Daoy (cell line): ENCODE data around the gene ZDHHC14. TPM values are rescaled to one million over a fixed set of nuclear protein-coding genes. Genes with fewer than 3 reads are reported as not detected.
"Not testable (repeated sequence)": the region's sequence is repeated elsewhere in the genome, so short reads cannot be mapped to it uniquely, and the experiment has no call there.

Source experiments
- DNase-seq: peaks from one replicate; pipeline ENCODE4 v3.0.0-alpha.2; 2015; ENCODE audit warnings: low read depth
- total RNA-seq: library from RNA; depleted of rRNA; stranded (reverse); fragments of >200 nt; shearing (Covaris generic); gene quantifications from 2 replicates; pipeline ENCODE4 v1.2.3, GENCODE V29; 2014; rRNA removed

The ZDHHC14 gene
- total RNA-seq, 1 experiment from 2014 or later, result 12.2 TPM

DNA sequence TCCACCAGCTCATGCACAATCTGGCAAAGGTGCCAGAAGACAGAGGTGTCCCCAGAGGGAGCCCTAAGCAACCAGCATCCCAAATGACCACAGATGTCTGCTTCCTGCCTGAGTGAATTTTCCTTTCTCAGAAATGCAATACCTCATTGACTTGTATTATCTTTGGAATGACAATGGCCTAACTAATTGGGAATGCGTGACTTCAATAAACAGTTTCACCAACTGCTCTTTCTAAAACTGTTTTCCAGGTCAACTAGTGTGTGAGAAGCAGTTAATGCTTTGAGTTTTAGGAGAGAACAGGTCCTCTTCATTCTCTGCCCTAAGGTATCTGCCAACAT lies 333.1 kb downstream of the ZDHHC14 start:
- peak; percentile 33 for DNase-seq

DNA sequence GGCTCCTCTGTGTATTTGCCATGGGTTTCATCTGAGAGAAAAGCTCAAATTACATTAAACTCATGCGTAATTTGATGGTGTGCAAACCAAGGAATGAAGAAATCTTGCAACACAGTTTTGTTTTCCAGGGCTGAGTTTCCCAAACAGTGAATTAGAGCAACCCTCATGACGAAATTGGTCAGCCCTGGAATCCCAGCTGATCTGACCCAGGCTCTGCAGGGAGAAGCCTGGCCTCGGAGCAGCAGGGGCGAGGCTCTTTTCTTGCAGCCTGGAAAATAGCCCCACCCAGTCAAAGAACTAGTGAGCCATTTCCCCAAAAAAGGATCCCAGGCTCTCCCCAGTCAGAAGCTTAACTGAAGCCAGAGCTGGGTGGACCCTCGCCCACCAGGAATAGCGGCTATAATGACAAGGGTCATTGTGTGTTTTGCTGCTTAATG lies 334.8 kb downstream of the ZDHHC14 start:
- DNase-seq, result no peak

DNA sequence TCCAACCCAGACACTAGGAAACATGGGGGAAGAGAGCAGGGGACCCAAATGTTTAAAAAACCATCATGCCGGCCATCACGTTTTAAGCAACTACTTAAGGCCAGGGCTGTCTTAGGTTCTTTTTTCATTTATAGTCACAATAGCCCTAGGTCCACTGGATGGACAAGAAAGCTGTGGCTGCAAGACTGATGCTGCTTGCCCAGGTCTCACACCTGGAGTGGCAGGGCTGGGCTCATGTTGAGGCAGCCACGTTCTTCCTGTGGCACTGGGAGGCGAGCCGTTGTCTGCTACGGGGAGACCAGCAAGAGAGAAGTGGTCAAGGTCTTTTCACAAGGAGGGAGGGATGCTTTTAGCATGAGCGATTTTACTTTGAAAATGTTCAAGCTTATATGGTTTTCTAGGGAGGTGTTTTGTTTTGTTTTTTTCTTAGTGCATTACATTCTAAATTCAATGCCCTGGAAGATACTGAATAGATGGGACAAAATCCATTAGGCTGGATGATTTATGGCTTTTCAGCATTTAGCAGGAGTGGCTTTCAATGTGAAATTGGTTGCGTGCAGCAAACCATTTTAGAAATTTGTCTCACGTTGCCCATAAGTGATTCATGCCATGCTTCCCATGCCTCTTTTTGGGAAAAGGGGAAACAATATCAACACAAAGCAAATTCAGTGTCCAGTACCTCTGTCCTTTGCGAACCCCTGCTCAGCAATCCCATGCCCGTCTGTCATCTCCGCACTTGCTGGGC lies 335.4 kb downstream of the ZDHHC14 start:
- DNase-seq, result no peak

DNA sequence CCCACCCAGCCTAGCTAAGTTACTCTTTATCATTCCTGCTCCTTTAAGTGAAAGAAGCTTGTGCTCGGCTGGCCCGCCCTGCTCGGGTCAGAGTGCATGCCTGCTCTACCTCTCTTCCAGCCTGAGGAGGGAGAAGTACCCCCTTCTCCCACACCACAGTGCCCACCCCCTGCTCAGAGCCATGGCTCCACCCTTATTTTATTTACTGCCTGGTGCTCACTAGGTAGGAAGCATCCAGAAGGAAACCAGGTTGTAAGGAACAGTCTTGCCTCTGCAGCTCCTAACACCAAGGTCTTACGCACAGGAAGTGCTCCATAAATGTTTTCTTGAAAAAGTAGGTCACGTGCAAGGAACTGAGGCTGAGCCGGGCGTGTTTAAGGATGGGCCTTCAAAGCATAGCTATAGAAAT lies 336.4 kb downstream of the ZDHHC14 start:
- no peak for DNase-seq

DNA sequence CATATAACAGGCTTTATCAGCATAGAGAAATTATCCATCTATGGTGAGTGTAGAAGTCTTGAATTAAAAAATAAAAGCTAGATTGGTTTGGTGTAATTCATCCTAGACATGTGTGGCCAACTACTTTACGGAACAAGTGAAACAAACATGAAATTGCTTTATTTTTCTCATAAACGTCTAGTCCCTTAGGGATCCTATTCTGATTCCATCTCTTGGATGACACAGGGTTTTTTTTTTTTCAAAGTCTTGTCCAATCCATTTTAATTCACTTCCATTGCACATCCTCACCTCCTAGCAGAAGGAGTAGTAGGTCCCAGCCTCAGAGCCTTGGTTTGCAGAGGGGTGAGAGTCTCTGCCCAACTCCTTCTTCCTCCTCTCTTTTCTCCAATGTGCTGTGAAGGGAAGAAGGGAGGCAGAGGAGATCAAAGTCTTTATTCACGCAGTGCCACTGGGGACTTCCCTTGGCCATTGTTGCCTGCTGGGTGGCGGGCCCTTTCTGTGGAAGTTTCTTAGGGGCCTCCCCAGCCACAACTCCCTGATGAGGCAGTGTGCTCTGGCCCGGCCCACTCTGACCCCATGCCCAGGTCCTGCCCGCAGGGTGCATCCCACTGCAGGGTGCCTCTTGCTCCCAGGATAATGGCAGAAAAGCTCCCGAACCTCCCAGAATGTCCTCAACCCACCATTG lies 337.7 kb downstream of the ZDHHC14 start:
- DNase-seq, result no peak

DNA sequence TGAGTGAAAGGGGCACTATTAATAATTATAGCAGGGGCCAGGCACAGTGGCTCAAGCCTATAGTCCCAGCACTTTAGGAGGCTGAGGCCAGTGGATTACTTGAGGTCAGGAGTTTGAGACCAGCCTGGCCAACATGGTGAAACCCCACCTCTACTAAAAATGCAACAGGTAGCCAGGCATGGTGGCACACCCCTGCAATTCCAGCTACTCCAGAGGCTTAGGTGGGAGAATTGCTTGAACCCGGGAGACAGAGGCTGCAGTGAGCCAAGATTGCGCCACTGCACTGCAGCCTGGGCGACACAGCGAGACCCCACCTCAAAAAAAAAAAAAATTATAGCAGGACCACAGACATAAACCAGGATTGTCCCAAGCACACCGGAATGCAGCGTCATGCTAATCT lies 340.0 kb downstream of the ZDHHC14 start:
- not testable (repeated sequence) for DNase-seq

DNA sequence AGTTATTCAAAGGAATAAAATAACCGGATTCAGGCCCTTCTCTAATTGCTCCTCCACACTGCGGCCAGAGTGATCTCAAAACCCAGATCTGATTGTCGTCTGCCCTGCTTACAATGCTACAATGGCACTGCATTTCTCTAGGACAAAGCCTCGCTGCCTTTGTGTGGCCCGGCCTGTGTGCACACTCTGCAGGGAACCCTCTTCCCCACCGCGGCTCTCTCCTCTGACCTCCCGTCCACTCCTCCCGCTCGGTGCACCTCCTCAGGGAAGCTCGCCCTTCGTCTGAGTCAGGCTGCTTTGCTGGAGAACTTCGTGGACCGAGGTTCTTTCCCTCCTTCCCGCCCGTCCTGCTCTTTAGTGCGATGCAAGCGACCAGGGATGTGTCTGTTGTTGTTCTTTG lies 340.4 kb downstream of the ZDHHC14 start:
- no peak for DNase-seq

DNA sequence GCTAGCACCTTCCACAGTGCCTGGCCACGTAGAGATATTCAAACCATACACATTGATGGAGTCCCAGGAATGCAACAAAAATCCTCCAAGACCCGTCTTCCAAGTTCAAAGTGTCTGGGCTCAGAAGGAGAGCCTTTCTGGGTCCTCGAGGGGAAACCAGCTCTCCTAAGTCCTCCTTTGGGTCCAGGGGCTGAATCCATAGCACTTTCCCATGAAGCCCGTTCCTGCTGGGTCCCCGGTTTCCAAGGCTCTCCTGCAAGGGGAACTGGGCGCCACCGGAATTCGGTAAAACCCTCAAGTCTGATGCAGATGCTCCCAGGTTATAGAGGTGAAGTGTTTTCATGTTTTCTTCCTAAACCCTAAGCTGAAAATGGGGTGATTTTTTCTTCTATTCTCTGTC lies 340.8 kb downstream of the ZDHHC14 start:
- DNase-seq, result no peak

DNA sequence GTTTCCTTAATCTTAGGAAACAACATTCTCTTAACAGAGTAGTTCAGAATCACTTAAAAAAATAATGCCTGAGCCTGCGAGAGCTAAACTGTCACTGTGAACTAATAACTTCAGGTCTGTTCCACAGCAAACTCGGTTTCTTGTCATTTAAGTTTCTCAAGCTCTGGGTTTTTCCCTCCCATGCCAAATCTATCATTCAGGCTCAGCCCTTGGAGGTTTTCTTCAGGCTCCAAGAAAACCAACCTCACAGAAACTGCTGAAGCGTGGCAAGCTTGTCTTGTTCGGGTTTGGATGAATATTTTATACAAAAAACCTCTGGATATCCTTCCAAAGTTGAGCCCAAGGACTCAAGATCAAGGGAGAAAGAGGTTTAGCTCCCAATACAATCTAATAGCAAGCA lies 342.4 kb downstream of the ZDHHC14 start:
- no peak for DNase-seq

DNA sequence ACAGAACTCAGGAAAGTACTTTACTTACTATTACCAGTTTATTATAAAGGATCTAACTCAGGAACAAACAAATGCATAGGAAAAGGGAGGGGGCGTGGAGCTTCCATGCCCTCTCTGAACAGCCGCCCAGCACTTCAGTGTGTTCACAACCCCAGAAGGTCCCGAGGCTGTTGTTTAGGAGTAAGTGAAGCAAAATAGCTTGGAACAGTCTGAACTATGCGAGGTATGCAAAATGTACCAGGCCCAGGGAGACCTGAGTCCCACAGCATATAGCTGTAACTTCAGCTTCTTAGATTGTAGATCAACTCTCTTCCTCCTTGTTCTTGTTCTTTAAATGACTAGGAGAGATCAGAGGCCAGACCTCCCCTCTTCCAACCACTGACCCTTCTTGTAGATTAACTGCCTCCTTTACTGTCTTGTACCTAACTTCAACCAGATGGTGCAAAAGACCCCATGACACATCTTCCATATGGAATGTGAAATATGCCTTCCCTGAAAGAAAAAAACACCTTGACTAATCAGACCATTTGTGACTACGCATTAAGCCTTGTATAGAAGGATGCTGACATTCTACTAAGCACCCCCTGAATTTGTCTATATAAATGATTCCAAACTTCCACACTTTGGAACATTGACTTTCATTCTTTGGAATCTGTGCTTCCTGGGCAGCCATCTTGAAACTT lies 343.3 kb downstream of the ZDHHC14 start:
- DNase-seq, result no peak

DNA sequence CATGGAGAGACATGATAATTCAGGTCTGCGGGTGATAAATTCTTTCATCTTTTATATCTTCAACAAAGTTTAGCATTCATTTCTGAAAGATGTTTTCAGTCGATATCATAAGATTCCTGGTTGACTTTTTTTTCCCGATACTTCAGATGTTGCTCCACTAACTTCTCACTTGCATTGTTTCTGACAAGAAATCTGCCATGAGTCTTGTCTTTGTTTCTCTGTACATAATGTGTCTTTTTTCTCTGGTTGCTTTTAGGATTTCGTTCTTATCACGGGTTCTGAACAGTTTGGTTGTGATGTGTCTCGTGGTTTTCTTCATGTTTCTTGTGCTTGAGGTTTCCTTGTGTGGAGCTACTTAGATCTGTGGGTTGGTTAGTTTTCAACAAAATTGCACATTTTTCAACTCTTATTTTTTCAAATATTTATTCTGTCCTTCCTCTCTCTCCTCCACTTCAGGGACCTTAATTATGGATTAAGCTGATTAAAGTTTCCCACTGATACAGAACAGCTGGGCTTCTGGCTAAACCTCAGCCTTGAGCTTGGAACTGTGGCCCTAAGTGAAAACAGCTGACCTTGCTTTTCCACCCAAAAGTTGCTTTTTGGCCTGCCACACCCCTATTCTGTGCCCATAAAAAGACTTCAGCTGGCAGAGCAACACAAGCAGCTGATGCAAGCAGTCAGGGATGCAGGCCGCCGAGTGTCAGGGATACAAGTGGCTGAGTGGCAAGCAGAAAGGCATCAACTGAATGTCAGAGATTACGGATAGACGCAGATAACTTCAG lies 344.2 kb downstream of the ZDHHC14 start:
- DNase-seq, result no peak

DNA sequence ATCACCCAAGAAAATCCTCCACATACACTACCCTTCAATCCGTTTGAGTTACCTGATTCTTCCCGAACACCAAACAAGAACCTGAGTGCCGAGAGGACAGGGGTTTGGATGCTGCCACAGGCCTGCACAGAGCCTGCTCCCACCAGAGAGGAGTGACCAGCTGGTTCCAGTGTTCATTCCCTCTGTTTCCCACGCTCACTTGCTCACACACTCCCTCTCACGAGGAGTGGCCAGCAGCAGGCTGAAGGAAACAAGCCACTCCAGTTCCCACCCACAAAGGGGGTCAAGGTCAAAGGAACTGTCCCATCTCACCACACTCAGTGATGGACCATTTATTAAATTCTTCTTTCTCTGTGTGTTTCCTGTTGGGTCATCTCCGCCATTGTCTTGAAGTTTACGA lies 344.8 kb downstream of the ZDHHC14 start:
- DNase-seq, result no peak

DNA sequence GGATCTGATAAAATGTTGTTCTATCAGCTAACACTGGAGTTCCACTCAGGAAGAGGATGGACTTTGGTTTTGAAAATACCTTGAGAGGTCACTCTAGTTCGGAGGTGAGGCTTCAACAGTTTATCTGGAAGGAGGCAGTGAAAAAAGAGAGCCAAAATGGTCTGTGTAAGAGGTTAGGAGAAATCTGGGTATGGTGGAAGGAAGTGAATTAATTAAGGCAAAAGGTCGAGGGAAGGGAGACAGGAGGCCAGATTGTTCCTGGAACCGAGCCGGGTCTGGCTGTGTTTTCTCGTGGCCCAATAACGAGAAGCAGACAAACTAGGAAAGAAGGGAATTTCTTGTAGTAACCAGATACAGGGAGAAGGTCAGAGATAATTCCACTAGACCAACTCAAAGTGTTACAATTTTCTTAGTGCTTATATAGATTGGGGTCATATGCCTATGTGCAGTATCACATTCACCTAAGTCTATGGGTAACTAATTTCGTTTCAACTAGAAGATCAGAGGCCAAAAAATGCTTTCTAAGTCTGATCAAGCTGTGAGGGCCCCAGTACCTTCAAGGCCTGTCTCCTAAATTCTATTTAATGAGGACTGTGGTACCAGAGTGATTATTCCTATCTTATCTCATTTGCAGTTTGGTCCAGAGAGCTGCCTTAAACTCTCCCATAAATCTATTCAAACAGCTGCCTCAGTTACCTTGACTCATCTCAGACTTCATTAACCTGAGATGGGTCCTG lies 346.1 kb downstream of the ZDHHC14 start:
- DNase-seq, result no peak

Other genes with a start within 250 kb of the ZDHHC14 start
- gene TMEM242, start 57.7 kb upstream of the ZDHHC14 start, total RNA-seq, result 10.5 and 15.8 TPM in 2 replicates